ENCODE results near the gene PNPO. TPM values are rescaled to one million over a fixed set of nuclear protein-coding genes. Genes with fewer than 3 reads are reported as not detected.

The PNPO gene
- total and polyA plus RNA-seq, 2 of the 13 experiments (the other 11 are each of a cell fraction or from before 2014, with no cell fraction given): 47.9 to 63.3 TPM

DNA sequence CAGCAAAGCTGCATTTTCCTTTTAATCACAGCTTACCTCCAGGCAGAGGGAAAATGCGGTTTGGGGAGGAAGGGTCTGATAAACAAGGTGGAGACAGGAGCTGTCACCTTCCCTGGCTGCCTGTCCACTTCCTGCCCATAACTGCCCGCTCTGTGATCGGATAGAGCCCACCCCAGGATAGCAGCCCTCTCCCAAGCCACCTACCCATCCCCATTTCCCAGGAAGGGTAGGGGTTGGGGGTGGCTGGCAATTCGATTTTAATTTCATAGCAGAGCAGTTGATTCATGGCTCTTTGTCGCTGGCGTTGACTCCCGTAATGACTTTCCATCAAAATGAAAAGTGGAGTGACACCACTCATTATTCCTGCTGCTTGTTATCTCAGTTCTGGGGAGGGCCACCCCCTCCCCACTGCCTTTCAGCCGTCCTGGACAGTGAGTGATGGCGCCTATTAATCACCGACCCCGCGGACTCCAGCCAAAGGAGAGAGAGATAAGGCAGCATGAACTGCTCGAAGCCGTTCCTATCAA is 40.8 kb downstream of the PNPO start:
- no peak for FAIRE-seq
- in situ Hi-C loops (cut with HindIII; ENCODE audit: extremely low pct_ligation_motif_present, low pct_unique_long_range_greater_than_20kb): no loop called here

DNA sequence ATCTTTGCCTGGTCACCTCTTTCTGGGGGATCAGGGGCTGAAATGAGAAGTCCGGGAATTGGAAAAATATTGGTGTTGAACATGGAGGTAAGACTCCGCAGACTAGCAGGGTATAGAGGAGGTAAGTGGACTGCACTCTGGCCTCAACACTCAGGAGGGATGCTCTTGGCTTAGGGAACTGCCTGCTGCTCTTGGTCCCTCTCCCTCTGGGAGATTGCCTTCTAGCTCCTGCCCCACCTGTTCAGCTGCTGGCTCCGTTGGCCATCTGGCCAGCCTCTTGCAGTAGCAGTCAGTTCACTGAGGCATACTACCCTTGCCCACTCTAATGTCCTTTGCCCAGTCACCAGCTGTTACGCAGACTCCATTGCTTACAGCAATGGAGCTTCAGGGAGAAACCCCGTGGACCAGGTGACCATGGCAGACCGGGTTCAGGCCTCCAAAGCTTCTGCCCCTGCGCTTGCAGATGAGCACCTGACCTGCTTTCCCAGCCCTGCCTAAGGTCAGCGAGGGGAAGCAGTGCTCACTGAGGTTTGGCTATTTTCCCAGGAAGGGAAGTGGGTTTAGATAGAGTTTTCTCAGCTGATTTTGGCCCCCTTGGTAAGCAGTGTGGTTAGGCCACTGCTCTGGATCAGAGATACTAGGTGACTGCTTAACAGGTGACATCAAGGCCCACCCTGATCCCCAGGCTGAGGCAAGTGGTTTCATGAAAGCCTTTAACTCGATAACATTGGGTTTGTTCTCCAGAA is 41.4 kb downstream of the PNPO start:
- no peak for TF ChIP-seq ESRRA (CRISPR knock-in tag; IDR thresholded peaks at IDR 0.05; ENCODE audit: low read depth)
- TF ChIP-seq AGO2 (optimal IDR thresholded peaks at IDR 0.05; ENCODE audit: low read depth, low read length): peak; percentile 22
- TF ChIP-seq ZNF263 (CRISPR knock-in tag; IDR thresholded peaks at IDR 0.05): no peak
- TF ChIP-seq POLR2A (IDR thresholded peaks at IDR 0.05; ENCODE audit: insufficient read depth in 1 of 2, low read depth in 2 of 2, low read length in 2 of 2): 0 out of 4 replicates have a peak, but pooled peaks of 1 of the 2 experiments have one; percentile 19
- TF ChIP-seq MAFF (IDR thresholded peaks at IDR 0.05; ENCODE audit: low read depth, low read length): no peak
- H3K27me3 ChIP-seq (ENCODE audit: control insufficient read depth in 1 of 2, insufficient read depth in 2 of 2, low read length in 2 of 2): no peaks in the 10 kb centered on the region; a peak in 1 of 5 replicates
- intact Hi-C loops (cut with micrococcal nuclease; ENCODE audit: unreplicated experiment): no loop called here
- H3K27ac ChIP-seq (ENCODE audit: extremely low read length, insufficient read depth, low read length): no peak overlapping the region
- H3K4me1 ChIP-seq (ENCODE audit: insufficient read depth, low read length): peaks cover 10% of the 10 kb centered on the region; the same call in 1 of the 2 replicates
- in situ Hi-C loops (cut with HindIII; ENCODE audit: extremely low pct_ligation_motif_present, low pct_unique_long_range_greater_than_20kb): no loop called here
- peaks cover 5% of the 10 kb centered on the region; the same call in 1 of the 2 replicates for H4K20me1 ChIP-seq (ENCODE audit: insufficient read depth, low read length)
- H2AFZ ChIP-seq (ENCODE audit: low read length): no peak overlapping the region
- FAIRE-seq (no peak), ATAC-seq (no peak), DNase-seq (ENCODE audit: low spot score) (no peak)
- no peaks in the 10 kb centered on the region for H3K79me2 ChIP-seq (ENCODE audit: insufficient read depth, low read length)
- peaks cover 27 to 56% of the 10 kb centered on the region in 2 experiments for H3K36me3 ChIP-seq (replicated peaks in 1 of 2; ENCODE audit: control insufficient read depth in 1 of 2, insufficient read depth in 2 of 2, low read length in 2 of 2)
- ChIA-PET POLR2A (interaction anchor here (1.5 kb wide), 1 partner anchor 12 kb away, joined by 4 read pairs; the partner anchor contains the start of gene CDK5RAP3), CTCF (ENCODE audit: low intra/inter-chr PET ratio, low total read pairs) (no interaction called here)
- no peaks in the 10 kb centered on the region for H3K9me3 ChIP-seq (ENCODE audit: low read length)
- no peak overlapping the region for H3K4me2 ChIP-seq (ENCODE audit: low read depth, low read length)
- no peak overlapping the region for H3K4me3 ChIP-seq (replicated peaks in 1 of 3; ENCODE audit: insufficient read depth in 1 of 3, low read depth in 2 of 3, low read length in 3 of 3)
- no TSS peak for BruUV-seq (replicated peaks)
- WGBS (ENCODE audit: low lambda C conversion rate): 96% methylated on average over 9 of the region's 9 CpGs
- no peak overlapping the region for H3K9ac ChIP-seq (ENCODE audit: insufficient read depth, low read depth, low read length)

More for the DNA sequence above, 40.8 kb downstream of the PNPO start:
- Histone ChIP-seq H3K36me3 (replicated peaks in 1 of 2; ENCODE audit: control insufficient read depth in 1 of 2, insufficient read depth in 2 of 2, low read length in 2 of 2) (peaks cover 30 to 61% of the 10 kb centered on the region in 2 experiments), H4K20me1 (ENCODE audit: insufficient read depth, low read length) (peaks cover 5% of the 10 kb centered on the region; the same call in 1 of the 2 replicates), H3K9me3 (ENCODE audit: low read length) (no peaks in the 10 kb centered on the region), H3K9ac (ENCODE audit: insufficient read depth, low read depth, low read length) (no peak overlapping the region), H2AFZ (ENCODE audit: low read length) (no peak overlapping the region), H3K27ac (ENCODE audit: extremely low read length, insufficient read depth, low read length) (no peak overlapping the region), H3K4me3 (replicated peaks in 1 of 3; ENCODE audit: insufficient read depth in 1 of 3, low read depth in 2 of 3, low read length in 3 of 3) (no peak overlapping the region), H3K27me3 (ENCODE audit: control insufficient read depth in 1 of 2, insufficient read depth in 2 of 2, low read length in 2 of 2) (no peaks in the 10 kb centered on the region), H3K79me2 (ENCODE audit: insufficient read depth, low read length) (no peaks in the 10 kb centered on the region), H3K4me1 (ENCODE audit: insufficient read depth, low read length) (peaks cover 3% of the 10 kb centered on the region; the same call in 1 of the 2 replicates), H3K4me2 (ENCODE audit: low read depth, low read length) (no peak overlapping the region)
- WGBS (ENCODE audit: low lambda C conversion rate): 95% methylated on average over 13 of the region's 14 CpGs
- ATAC-seq (no peak), DNase-seq (ENCODE audit: low spot score) (no peak)
- intact Hi-C loops (cut with micrococcal nuclease; ENCODE audit: unreplicated experiment): no loop called here
- BruUV-seq (replicated peaks): no TSS peak
- TF ChIP-seq AKAP8 (CRISPR knock-in tag; IDR thresholded peaks at IDR 0.05): no peak
- TF ChIP-seq, protein P1, sequence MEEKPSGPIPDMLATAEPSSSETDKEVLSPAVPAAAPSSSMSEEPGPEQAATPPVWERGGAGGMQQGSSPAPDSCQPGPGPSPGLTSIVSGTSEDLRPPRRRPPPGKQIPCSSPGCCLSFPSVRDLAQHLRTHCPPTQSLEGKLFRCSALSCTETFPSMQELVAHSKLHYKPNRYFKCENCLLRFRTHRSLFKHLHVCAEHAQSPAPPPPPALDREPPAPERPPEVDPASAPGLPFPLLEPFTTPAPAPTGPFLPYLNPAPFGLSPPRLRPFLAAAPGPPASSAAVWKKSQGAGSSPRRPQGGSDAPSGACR (CRISPR knock-in tag; IDR thresholded peaks at IDR 0.05): no peak
- TF ChIP-seq NONO (IDR thresholded peaks at IDR 0.05): no peak
- TF ChIP-seq NONO (CRISPR knock-in tag; conservative IDR thresholded peaks at IDR 0.05): no peak
- no peak for TF ChIP-seq MYNN (CRISPR knock-in tag; IDR thresholded peaks at IDR 0.05; ENCODE audit: low read depth)
- no peak for TF ChIP-seq HNRNPH1 (optimal IDR thresholded peaks at IDR 0.05; ENCODE audit: low read depth, low read length)
- no peak for TF ChIP-seq SP2 (CRISPR knock-in tag; IDR thresholded peaks at IDR 0.05)
- TF ChIP-seq ZNF746 (CRISPR knock-in tag; IDR thresholded peaks at IDR 0.05): no peak
- ChIA-PET POLR2A (interaction anchor here (1.3 kb wide), 1 partner anchor 41 kb away, joined by 4 read pairs; the partner anchor contains the start of gene PNPO), CTCF (ENCODE audit: low intra/inter-chr PET ratio, low total read pairs) (no interaction called here)
